ENCODE results near the gene RNF169. TPM values are rescaled to one million over a fixed set of nuclear protein-coding genes. Genes with fewer than 3 reads are reported as not detected.

The RNF169 gene
- total RNA-seq, 6 experiments from 2014 or later = 4.7 to 7.7 (median 6.8) TPM

DNA sequence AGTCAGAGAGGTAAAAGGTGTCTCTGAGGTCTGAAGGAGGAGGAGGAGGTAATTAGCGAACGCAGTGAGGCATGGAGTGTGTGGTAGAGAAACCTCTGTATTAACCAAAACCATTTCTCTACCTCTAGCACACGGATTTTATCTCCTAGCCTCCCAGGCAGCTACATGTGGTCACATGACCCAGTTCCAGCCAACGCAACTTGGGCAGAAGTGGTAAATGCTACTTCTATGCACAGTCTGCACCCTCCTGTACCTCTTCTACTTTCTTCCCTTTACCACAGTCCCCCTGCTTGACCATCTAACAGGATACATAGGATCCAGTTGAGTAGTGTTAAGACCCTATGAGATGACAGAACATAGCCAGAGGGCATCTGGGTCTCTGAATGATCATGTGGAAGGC, 104.6 kb downstream of the RNF169 start:
- Histone ChIP-seq H3K36me3 (no peaks in the 10 kb centered on the region), H3K4me3 (no peak overlapping the region), H3K27me3 (no peaks in the 10 kb centered on the region), H3K4me1 (no peaks in the 10 kb centered on the region), H3K9me3 (no peaks in the 10 kb centered on the region), H3K27ac (no peak overlapping the region)
- intact Hi-C loops (cut with DNase I) = no loop called here
- no peak for ATAC-seq
- DNase-seq = no peak
- WGBS (ENCODE audit: insufficient coverage, low coverage, low lambda C conversion rate, missing lambda C conversion rate) = 87% methylated on average over 3 of the region's 4 CpGs
- TF ChIP-seq POLR2A (IDR thresholded peaks at IDR 0.05) = no peak
- TF ChIP-seq, protein P1, sequence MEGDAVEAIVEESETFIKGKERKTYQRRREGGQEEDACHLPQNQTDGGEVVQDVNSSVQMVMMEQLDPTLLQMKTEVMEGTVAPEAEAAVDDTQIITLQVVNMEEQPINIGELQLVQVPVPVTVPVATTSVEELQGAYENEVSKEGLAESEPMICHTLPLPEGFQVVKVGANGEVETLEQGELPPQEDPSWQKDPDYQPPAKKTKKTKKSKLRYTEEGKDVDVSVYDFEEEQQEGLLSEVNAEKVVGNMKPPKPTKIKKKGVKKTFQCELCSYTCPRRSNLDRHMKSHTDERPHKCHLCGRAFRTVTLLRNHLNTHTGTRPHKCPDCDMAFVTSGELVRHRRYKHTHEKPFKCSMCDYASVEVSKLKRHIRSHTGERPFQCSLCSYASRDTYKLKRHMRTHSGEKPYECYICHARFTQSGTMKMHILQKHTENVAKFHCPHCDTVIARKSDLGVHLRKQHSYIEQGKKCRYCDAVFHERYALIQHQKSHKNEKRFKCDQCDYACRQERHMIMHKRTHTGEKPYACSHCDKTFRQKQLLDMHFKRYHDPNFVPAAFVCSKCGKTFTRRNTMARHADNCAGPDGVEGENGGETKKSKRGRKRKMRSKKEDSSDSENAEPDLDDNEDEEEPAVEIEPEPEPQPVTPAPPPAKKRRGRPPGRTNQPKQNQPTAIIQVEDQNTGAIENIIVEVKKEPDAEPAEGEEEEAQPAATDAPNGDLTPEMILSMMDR (IDR thresholded peaks at IDR 0.05) = no peak

DNA sequence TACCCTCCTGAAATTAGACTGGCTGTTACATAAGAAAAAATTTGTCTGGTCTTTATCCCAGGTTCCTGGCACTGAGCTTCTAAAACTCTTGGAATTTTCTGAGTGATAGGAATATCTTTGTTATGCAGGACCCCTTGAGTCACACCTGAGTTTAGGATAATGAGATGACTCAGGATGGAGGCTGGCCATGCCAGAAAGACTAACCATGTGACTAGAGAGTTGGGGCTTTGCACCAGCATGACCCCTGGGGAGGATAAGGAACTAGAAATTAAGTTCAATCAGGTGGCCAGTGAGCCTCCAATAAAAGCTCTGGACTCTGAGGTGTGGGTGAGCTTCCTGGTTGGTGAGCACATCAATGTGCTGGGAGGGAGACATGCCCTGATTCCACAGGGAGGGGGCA, 112.1 kb downstream of the RNF169 start:
- no peaks in the 10 kb centered on the region for H3K36me3 ChIP-seq
- TF ChIP-seq, protein P1 (IDR thresholded peaks at IDR 0.05) = no peak
- TF ChIP-seq POLR2A (IDR thresholded peaks at IDR 0.05) = no peak
- DNase-seq (no peak), ATAC-seq (no peak)
- no peak overlapping the region for H3K4me3 ChIP-seq
- intact Hi-C loops (cut with DNase I) = no loop called here
- peaks cover 0 to under 1% (median 0%) of the 10 kb centered on the region in 4 donors for H3K9me3 ChIP-seq
- H3K4me1 ChIP-seq = no peaks in the 10 kb centered on the region
- no peaks in the 10 kb centered on the region for H3K27me3 ChIP-seq
- no peak overlapping the region for H3K27ac ChIP-seq

DNA sequence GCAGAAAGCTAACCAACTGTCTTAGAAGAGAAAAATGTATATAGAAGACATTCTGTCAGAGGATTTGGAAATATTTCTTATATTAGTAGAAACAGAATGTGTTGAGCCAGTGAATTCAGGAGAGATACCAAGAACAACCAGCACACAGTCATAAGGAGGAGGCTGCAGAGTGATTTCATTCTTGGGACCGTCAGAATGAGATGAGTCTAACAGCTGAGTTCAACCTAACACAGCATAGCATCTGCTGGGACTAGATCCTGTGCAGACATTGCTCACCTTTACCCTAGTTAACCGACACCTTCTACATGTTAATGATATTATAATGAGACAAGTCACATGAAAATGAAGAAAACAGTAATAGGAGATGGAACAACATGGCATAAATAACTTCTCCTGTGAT, 114.8 kb downstream of the RNF169 start:
- H3K9me3 ChIP-seq = peaks cover 0 to 19% (median 6%) of the 10 kb centered on the region in 4 donors
- ATAC-seq (no peak), DNase-seq (no peak)
- TF ChIP-seq POLR2A (IDR thresholded peaks at IDR 0.05) = no peak
- TF ChIP-seq, protein P1 (IDR thresholded peaks at IDR 0.05) = no peak
- H3K4me3 ChIP-seq = no peak overlapping the region
- WGBS (ENCODE audit: insufficient coverage, low coverage, low lambda C conversion rate, missing lambda C conversion rate) = 86% methylated on average over 2 of the region's 2 CpGs
- H3K36me3 ChIP-seq = no peaks in the 10 kb centered on the region
- H3K4me1 ChIP-seq = no peaks in the 10 kb centered on the region
- no peak overlapping the region for H3K27ac ChIP-seq
- H3K27me3 ChIP-seq = no peaks in the 10 kb centered on the region
- intact Hi-C loops (cut with DNase I) = no loop called here

DNA sequence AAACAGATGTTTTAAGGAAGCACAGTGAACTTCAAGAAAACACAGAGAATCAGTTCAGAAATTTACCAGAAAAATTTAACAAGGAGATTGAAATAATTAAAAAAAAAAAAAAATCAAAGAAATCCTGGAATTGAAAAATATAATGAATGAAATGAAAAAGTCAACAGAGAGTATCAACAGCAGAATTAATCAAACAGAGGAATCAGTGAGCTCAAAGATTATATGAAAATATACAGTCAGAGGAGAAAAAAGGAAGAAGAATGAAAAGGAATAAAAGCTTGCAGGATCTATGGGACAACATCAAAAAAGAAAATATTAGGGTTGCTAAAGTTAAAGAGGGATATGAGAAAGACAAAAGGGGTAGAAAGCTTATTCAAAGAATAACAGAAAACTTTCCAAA, 117.9 kb downstream of the RNF169 start:
- Histone ChIP-seq H3K9me3 (peaks cover 0 to 34% (median 12%) of the 10 kb centered on the region in 4 donors), H3K36me3 (no peaks in the 10 kb centered on the region), H3K4me3 (no peak overlapping the region), H3K27me3 (no peaks in the 10 kb centered on the region), H3K4me1 (no peaks in the 10 kb centered on the region), H3K27ac (no peak overlapping the region)
- intact Hi-C loops (cut with DNase I) = no loop called here
- no peak for ATAC-seq
- TF ChIP-seq POLR2A (IDR thresholded peaks at IDR 0.05) = no peak
- TF ChIP-seq, protein P1 (IDR thresholded peaks at IDR 0.05) = no peak
- DNase-seq = no peak

DNA sequence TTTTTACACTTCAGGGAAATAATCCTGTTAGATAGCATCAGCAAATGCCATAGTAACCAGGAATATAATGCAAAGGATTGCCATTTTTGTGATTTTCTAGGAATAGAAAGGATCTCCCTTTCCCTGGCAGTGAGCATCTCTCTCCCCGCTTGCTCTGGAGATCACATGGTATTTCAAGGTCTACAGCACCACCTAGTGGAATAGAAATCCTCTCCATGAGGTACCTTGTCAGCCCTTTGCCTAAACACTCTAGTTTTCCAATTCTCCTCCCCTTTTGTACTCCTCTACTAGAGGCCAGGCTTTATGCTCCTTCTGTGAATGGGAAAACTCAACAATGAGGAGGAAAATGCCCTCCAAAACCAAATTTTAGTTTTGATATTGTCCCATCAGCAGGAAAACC, 121.8 kb downstream of the RNF169 start:
- no peaks in the 10 kb centered on the region for H3K4me1 ChIP-seq
- peaks cover 0 to 4% (median 0%) of the 10 kb centered on the region in 4 donors for H3K36me3 ChIP-seq
- H3K4me3 ChIP-seq = no peak overlapping the region
- 71% methylated on average over 1 of the region's 1 CpG for WGBS (ENCODE audit: insufficient coverage, low coverage, low lambda C conversion rate, missing lambda C conversion rate)
- peaks cover 0 to 39% (median 12%) of the 10 kb centered on the region in 4 donors for H3K9me3 ChIP-seq
- TF ChIP-seq, protein P1 (IDR thresholded peaks at IDR 0.05) = peak in 1 of 4 donors; percentile 18
- TF ChIP-seq POLR2A (IDR thresholded peaks at IDR 0.05) = no peak
- H3K27ac ChIP-seq = no peak overlapping the region
- DNase-seq (no peak), ATAC-seq (no peak)
- intact Hi-C loops (cut with DNase I) = no loop called here
- H3K27me3 ChIP-seq = no peaks in the 10 kb centered on the region
